ENCODE measurements around the gene ACE.

- TF ChIP-seq CTCF (conservative IDR thresholded peaks at IDR 0.05; ENCODE audit: low read depth in 2 of 2) (no peak), EZH2 (IDR thresholded peaks at IDR 0.05; ENCODE audit: low read depth, unreplicated experiment) (no peak), JUNB (IDR thresholded peaks at IDR 0.05; ENCODE audit: unreplicated experiment) (no peak), CREB1 (CRISPR knock-in tag; IDR thresholded peaks at IDR 0.05; ENCODE audit: low read depth) (no peak), POLR2AphosphoS5 (IDR thresholded peaks at IDR 0.05; ENCODE audit: low read depth) (no peak), EZH2phosphoT487 (IDR thresholded peaks at IDR 0.05; ENCODE audit: unreplicated experiment) (no peak)
- TF ChIP-seq, protein P1, sequence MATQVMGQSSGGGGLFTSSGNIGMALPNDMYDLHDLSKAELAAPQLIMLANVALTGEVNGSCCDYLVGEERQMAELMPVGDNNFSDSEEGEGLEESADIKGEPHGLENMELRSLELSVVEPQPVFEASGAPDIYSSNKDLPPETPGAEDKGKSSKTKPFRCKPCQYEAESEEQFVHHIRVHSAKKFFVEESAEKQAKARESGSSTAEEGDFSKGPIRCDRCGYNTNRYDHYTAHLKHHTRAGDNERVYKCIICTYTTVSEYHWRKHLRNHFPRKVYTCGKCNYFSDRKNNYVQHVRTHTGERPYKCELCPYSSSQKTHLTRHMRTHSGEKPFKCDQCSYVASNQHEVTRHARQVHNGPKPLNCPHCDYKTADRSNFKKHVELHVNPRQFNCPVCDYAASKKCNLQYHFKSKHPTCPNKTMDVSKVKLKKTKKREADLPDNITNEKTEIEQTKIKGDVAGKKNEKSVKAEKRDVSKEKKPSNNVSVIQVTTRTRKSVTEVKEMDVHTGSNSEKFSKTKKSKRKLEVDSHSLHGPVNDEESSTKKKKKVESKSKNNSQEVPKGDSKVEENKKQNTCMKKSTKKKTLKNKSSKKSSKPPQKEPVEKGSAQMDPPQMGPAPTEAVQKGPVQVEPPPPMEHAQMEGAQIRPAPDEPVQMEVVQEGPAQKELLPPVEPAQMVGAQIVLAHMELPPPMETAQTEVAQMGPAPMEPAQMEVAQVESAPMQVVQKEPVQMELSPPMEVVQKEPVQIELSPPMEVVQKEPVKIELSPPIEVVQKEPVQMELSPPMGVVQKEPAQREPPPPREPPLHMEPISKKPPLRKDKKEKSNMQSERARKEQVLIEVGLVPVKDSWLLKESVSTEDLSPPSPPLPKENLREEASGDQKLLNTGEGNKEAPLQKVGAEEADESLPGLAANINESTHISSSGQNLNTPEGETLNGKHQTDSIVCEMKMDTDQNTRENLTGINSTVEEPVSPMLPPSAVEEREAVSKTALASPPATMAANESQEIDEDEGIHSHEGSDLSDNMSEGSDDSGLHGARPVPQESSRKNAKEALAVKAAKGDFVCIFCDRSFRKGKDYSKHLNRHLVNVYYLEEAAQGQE (IDR thresholded peaks at IDR 0.05; ENCODE audit: unreplicated experiment), result no peak
Observed at GRCh38 chr17:63452046-63452961, 24.6 kb upstream of the ACE start.
